Measurements from ENCODE around the gene NOBOX.
"Not testable (repeated sequence)": the region's sequence is repeated elsewhere in the genome, so short reads cannot be mapped to it uniquely, and the experiment has no call there.

The NOBOX gene

GRCh38 chr7:144391014-144391413 is 12.5 kb downstream of the NOBOX start:
- no peak for DNase-seq (ENCODE audit: low read depth)

DNA sequence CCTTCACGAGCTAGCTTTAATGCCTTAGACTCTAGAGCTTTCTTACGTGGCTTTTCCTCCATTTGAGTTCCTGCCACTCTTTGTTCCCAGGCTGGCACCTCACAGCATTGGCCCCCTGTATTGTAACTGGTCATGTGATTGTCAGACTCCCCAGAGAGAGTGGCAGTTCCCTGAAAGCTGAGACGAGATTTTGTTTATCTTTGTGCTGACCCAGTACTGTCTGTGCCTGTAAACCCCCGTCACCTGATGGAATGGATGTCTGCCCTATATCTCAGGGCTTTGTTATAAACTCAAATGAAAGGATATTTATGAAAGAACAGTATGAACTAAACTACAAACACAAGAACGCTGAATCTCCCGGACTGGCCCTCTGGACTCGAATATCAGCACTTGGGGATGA is 13.0 kb downstream of the NOBOX start:
- no peak for DNase-seq (ENCODE audit: low read depth)

- no peak for DNase-seq (ENCODE audit: low read depth)
These were observed 14.5 kb downstream of the NOBOX start for GRCh38 chr7:144388950-144389349.

GRCh38 chr7:144386741-144387140 is 16.8 kb downstream of the NOBOX start:
- DNase-seq (ENCODE audit: low read depth), result no peak

- DNase-seq (ENCODE audit: low read depth), result no peak
These were observed 18.8 kb downstream of the NOBOX start for GRCh38 chr7:144384555-144385245.

GRCh38 chr7:144384071-144384470 is 19.4 kb downstream of the NOBOX start:
- no peak for DNase-seq (ENCODE audit: low read depth)

DNA sequence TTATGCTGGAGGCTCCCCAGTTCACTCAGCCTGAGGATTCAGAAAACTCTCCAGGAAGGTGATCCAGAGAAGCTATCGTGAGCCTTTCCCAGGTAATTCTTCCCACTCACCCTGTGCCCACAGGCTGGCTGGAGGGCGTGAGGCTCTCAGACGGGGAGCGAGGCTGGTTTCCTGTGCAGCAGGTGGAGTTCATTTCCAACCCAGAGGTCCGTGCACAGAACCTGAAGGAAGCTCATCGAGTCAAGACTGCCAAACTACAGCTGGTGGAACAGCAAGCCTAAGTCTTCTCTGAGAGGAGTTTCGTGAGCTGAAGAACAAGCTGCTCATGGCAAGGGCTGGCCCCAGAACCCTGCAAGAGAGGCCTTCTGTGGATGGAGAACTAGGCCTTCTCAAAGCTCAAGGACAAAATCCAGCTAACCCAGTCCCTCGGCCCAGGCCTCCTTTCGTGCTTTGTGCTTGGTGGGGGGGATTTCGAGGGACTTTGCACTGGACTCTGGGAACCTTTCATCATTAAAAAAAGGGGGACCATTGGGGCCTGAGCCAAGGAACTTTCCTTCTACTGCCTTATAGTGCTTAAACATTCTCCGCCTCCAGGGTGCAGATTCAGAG is 23.6 kb downstream of the NOBOX start:
- DNase-seq (ENCODE audit: low read depth), result no peak

- DNase-seq (ENCODE audit: low read depth), result no peak
These were observed 24.8 kb downstream of the NOBOX start for GRCh38 chr7:144378651-144379050.

DNA sequence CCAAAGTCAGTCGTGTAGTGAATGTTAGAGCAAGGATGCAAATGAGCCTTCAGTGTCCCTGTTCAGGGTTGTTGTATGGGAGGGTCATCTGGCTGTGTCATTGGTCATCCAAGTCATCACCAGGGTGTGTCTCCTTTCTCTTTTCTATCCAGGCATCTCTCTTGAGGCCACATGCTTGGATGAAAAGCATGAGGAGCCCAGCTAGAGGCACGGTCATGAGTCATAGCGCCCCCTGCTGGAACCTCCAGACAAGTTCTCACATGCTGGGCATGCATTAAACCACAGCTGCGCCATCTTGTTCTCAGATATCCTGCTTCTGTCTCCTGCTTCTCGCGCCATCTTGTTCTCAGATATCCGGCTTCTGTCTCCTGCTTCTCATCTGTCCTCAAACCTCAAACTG is 34.3 kb downstream of the NOBOX start:
- DNase-seq (ENCODE audit: low read depth), result not testable (repeated sequence)

- not testable (repeated sequence) for DNase-seq (ENCODE audit: low read depth)
These were observed 36.2 kb downstream of the NOBOX start for GRCh38 chr7:144367250-144367649.

- not testable (repeated sequence) for DNase-seq (ENCODE audit: low read depth)
These were observed 38.0 kb downstream of the NOBOX start for GRCh38 chr7:144365523-144365922.

DNA sequence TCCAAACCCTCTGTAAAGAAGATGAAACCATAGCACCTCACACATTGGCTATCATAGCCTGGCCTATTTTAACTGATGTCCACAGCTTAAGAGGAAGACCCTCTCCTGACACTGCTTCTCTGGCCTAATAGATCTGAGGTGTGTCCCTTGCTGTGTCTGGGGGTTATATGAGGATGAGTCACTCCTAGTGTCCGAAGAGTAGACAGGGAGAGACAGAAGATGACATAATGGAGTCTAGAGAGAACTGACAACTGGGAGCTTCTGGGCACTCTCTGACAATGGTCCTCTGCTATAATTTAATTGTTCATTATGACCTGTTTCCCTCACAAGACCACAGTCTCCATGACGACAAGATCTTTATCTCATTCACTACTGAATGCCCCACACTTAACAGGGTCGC is 41.4 kb downstream of the NOBOX start:
- DNase-seq (ENCODE audit: low read depth), result not testable (repeated sequence)

DNA sequence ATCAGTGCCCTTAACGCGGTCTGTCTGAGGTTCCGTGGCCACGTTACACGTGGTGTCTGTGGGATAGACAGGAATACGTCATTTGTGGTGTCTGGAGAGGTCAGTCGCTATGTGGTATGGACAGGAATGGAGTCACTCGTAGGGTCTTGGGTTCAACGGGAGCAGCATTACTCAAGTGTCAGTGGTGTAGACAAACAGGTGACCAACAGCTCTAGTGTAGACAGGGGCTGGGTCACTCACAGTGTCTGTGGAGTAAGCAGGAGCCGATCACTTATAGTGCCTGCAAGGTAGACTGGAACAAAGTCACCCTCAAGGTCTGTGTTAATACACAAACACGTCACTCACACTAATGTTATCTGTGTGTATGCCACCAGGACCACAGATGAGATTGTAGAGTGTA is 46.6 kb downstream of the NOBOX start:
- not testable (repeated sequence) for DNase-seq (ENCODE audit: low read depth)

- not testable (repeated sequence) for DNase-seq (ENCODE audit: low read depth)
These were observed 47.3 kb downstream of the NOBOX start for GRCh38 chr7:144356185-144356584.

DNA sequence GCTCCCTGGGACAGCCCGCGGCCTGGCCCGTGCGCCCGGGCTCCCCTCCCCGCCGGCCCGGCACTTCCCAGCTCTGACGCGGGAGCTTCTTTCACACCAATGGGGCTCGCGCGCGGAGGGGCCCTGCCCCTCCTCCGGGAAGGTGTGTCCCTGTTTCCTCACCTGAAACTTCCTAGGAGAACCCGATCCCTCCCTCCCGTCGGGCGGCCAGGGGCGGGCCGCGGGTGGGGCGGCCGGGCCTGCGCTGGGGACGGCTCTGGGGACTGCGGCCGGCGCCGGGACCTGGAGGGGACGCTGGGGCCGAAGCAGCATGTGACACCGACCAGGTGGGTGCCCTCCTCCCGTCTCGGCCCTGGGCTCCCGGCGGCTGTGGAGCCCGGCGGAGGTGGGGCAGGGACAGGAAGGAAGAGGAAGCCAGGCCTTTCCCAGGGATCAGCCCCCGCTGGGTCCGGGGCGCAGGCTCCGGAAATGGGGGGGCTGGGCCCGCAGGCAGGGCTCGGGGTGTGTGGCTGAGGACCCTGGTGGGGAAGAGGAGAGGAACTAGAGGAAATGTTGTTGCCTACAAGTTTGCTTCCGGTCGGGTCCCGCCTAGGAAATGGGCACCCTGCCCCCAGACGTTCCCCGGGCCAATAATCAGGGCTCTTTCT is 48.2 kb downstream of the NOBOX start, which contains the start of gene ARHGEF5:
Gene ARHGEF5 (plus strand): TSS at position 227 of the 647 bp plus-strand sequence. CDS start 7,268 bp downstream, outside the sequence.
- not testable (repeated sequence) for DNase-seq (ENCODE audit: low read depth)

GRCh38 chr7:144351667-144352066 is 51.8 kb downstream of the NOBOX start:
- DNase-seq (ENCODE audit: low read depth), result not testable (repeated sequence)

GRCh38 chr7:144348625-144349024 is 54.9 kb downstream of the NOBOX start:
- DNase-seq (ENCODE audit: low read depth), result not testable (repeated sequence)
